ENCODE results near the gene TRIP10. TPM values are rescaled to one million over a fixed set of nuclear protein-coding genes. Genes with fewer than 3 reads are reported as not detected.
A peak's percentile ranks its signal among the peaks of the same experiment; 100 is the strongest.

TRIP10 gene
- total and polyA plus RNA-seq, 2 of the 13 experiments (the other 11 are each of a cell fraction or from before 2014, with no cell fraction given) = 32.5 to 33.2 TPM

DNA sequence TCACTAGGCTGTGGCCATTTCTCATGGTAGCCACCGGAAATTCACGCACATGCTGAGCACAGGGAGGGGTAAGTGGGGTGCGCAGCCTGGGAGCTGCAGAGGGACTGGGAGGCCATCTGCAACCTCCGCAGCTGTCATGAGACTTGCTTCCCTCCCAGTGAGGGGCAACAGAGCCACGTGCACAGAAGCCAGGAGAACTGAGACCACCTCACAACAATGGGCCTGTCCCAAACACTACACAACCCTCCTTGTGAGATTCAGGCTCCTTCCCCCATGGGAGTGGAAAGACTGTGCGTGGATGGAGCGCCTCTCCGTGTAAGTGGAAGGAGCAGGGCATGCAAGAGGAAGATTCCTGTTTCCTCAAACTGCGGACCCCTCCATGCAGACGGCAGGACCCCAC, 27.9 kb upstream of the TRIP10 start:
- CTCF ChIA-PET (ENCODE audit: low intra/inter-chr PET ratio, low total read pairs) = no interaction called here
- H3K4me3 ChIP-seq (replicated peaks in 1 of 3; ENCODE audit: insufficient read depth in 1 of 3, low read depth in 2 of 3, low read length in 3 of 3) = no peak overlapping the region
- peaks cover 29% of the 10 kb centered on the region for H3K4me1 ChIP-seq (ENCODE audit: insufficient read depth, low read length)
- TF ChIP-seq POLR2A (IDR thresholded peaks at IDR 0.05; ENCODE audit: insufficient read depth in 1 of 2, low read depth in 2 of 2, low read length in 2 of 2) (peak in 1 of 2 experiments; percentile 43; a peak in 2 of 4 replicates), SSRP1 (CRISPR knock-in tag; IDR thresholded peaks at IDR 0.05) (0 out of 2 replicates have a peak, but pooled peaks have one; percentile 48), ATF7-NPFF (CRISPR knock-in tag; IDR thresholded peaks at IDR 0.05; ENCODE audit: low read depth) (no peak), POLR2G (IDR thresholded peaks at IDR 0.05; ENCODE audit: low read depth, low read length) (peak; percentile 14; the same call in 1 of the 2 replicates), RBFOX2 (IDR thresholded peaks at IDR 0.05; ENCODE audit: low read depth, low read length) (peak; percentile 39), U2AF1 (optimal IDR thresholded peaks at IDR 0.05; ENCODE audit: low read depth, low read length) (peak; percentile 67)
- 100% methylated on average over 3 of the region's 10 CpGs for WGBS (ENCODE audit: low lambda C conversion rate)
- intact Hi-C loops (cut with micrococcal nuclease; ENCODE audit: unreplicated experiment) (no loop called here), in situ Hi-C loops (cut with HindIII; ENCODE audit: extremely low pct_ligation_motif_present, low pct_unique_long_range_greater_than_20kb) (no loop called here)
- no peaks in the 10 kb centered on the region for H3K27me3 ChIP-seq (ENCODE audit: control insufficient read depth in 1 of 2, insufficient read depth in 2 of 2, low read length in 2 of 2)
- H3K9ac ChIP-seq (ENCODE audit: insufficient read depth, low read depth, low read length) = no peak overlapping the region
- POLR2A ChIA-PET = interaction anchor here (1.2 to 1.6 kb wide), 3 partner anchors 9 to 19 kb away, joined by 3 to 5 read pairs (median 3); no protein-coding TSS in a partner anchor
- no peak overlapping the region for H2AFZ ChIP-seq (ENCODE audit: low read length)
- ATAC-seq = no peak
- H3K27ac ChIP-seq (ENCODE audit: extremely low read length, insufficient read depth, low read length) = no peak overlapping the region
- no peaks in the 10 kb centered on the region for H3K9me3 ChIP-seq (ENCODE audit: low read length)
- H3K79me2 ChIP-seq (ENCODE audit: insufficient read depth, low read length) = peaks cover 2% of the 10 kb centered on the region
- peaks cover 29 to 75% of the 10 kb centered on the region in 2 experiments for H3K36me3 ChIP-seq (replicated peaks in 1 of 2; ENCODE audit: control insufficient read depth in 1 of 2, insufficient read depth in 2 of 2, low read length in 2 of 2)
- DNase-seq (ENCODE audit: low spot score) = no peak
- no peak for FAIRE-seq
- BruUV-seq (replicated peaks) = no TSS peak
- H3K4me2 ChIP-seq (ENCODE audit: low read depth, low read length) = no peak overlapping the region
- H4K20me1 ChIP-seq (ENCODE audit: insufficient read depth, low read length) = peaks cover 77% of the 10 kb centered on the region

DNA sequence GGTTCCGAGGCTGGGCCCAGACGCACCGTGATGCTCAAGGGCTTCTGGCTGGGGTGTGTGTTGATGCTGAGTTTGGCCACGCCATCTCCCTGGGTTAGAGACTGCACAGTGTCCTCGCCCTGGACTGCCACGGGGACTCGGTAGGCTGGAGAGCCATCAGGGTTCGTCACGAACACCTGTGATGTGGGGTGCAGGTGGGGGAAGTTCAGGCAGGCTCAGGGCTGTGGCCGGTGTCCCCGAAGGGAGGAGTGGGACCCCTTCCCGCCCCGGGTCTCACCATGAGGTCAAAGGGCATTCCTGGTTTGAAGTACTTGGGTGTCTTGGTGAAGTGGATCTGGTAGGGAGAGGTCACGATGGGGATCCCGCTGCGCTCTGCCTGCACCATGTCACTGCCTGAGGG, 27.2 kb upstream of the TRIP10 start:
- Histone ChIP-seq H2AFZ (ENCODE audit: low read length) (no peak overlapping the region), H3K79me2 (ENCODE audit: insufficient read depth, low read length) (peaks cover 2% of the 10 kb centered on the region), H3K27me3 (ENCODE audit: control insufficient read depth in 1 of 2, insufficient read depth in 2 of 2, low read length in 2 of 2) (no peaks in the 10 kb centered on the region), H3K4me2 (ENCODE audit: low read depth, low read length) (no peak overlapping the region), H4K20me1 (ENCODE audit: insufficient read depth, low read length) (peaks cover 82% of the 10 kb centered on the region), H3K4me1 (ENCODE audit: insufficient read depth, low read length) (peaks cover 35% of the 10 kb centered on the region), H3K9me3 (ENCODE audit: low read length) (no peaks in the 10 kb centered on the region), H3K9ac (ENCODE audit: insufficient read depth, low read depth, low read length) (no peak overlapping the region), H3K27ac (ENCODE audit: extremely low read length, insufficient read depth, low read length) (no peak overlapping the region), H3K4me3 (replicated peaks in 1 of 3; ENCODE audit: insufficient read depth in 1 of 3, low read depth in 2 of 3, low read length in 3 of 3) (no peak overlapping the region), H3K36me3 (replicated peaks in 1 of 2; ENCODE audit: control insufficient read depth in 1 of 2, insufficient read depth in 2 of 2, low read length in 2 of 2) (peaks cover 32 to 76% of the 10 kb centered on the region in 2 experiments)
- no TSS peak for BruUV-seq (replicated peaks)
- in situ Hi-C loops (cut with HindIII; ENCODE audit: extremely low pct_ligation_motif_present, low pct_unique_long_range_greater_than_20kb) = no loop called here
- DNase-seq (ENCODE audit: low spot score) = no peak
- ChIA-PET POLR2A (interaction anchor here (0.7 to 1.4 kb wide), 2 partner anchors 9 to 26 kb away, joined by 3 read pairs; partner anchors contain the start of gene GPR108), CTCF (ENCODE audit: low intra/inter-chr PET ratio, low total read pairs) (no interaction called here)
- intact Hi-C loops (cut with micrococcal nuclease; ENCODE audit: unreplicated experiment) = no loop called here
- no peak for FAIRE-seq
- WGBS (ENCODE audit: low lambda C conversion rate) = 94% methylated on average over 6 of the region's 16 CpGs
- peak; percentile 13 for ATAC-seq
- 0 out of 2 replicates have a peak, but pooled peaks have one; percentile 30 for TF ChIP-seq ZC3H13 (CRISPR knock-in tag; IDR thresholded peaks at IDR 0.05)
- no peak for TF ChIP-seq NONO (IDR thresholded peaks at IDR 0.05)
- 0 out of 2 replicates have a peak, but pooled peaks have one; percentile 50 for TF ChIP-seq NONO (CRISPR knock-in tag; conservative IDR thresholded peaks at IDR 0.05)
- peak; percentile 98 for TF ChIP-seq AGO2 (optimal IDR thresholded peaks at IDR 0.05; ENCODE audit: low read depth, low read length)
- peak; percentile 14; the same call in 1 of the 2 replicates for TF ChIP-seq ZNF768 (CRISPR knock-in tag; IDR thresholded peaks at IDR 0.05)
- TF ChIP-seq POLR2G (IDR thresholded peaks at IDR 0.05; ENCODE audit: low read depth, low read length) = peak; percentile 16; the same call in 1 of the 2 replicates
- TF ChIP-seq, protein P1, sequence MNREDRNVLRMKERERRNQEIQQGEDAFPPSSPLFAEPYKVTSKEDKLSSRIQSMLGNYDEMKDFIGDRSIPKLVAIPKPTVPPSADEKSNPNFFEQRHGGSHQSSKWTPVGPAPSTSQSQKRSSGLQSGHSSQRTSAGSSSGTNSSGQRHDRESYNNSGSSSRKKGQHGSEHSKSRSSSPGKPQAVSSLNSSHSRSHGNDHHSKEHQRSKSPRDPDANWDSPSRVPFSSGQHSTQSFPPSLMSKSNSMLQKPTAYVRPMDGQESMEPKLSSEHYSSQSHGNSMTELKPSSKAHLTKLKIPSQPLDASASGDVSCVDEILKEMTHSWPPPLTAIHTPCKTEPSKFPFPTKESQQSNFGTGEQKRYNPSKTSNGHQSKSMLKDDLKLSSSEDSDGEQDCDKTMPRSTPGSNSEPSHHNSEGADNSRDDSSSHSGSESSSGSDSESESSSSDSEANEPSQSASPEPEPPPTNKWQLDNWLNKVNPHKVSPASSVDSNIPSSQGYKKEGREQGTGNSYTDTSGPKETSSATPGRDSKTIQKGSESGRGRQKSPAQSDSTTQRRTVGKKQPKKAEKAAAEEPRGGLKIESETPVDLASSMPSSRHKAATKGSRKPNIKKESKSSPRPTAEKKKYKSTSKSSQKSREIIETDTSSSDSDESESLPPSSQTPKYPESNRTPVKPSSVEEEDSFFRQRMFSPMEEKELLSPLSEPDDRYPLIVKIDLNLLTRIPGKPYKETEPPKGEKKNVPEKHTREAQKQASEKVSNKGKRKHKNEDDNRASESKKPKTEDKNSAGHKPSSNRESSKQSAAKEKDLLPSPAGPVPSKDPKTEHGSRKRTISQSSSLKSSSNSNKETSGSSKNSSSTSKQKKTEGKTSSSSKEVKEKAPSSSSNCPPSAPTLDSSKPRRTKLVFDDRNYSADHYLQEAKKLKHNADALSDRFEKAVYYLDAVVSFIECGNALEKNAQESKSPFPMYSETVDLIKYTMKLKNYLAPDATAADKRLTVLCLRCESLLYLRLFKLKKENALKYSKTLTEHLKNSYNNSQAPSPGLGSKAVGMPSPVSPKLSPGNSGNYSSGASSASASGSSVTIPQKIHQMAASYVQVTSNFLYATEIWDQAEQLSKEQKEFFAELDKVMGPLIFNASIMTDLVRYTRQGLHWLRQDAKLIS (CRISPR knock-in tag; IDR thresholded peaks at IDR 0.05) = peak; percentile 42; the same call in 1 of the 2 replicates
- peak; percentile 54; the same call in 1 of the 2 replicates for TF ChIP-seq HNRNPL (IDR thresholded peaks at IDR 0.05; ENCODE audit: low read depth, low read length)
- TF ChIP-seq RFX3 (CRISPR knock-in tag; IDR thresholded peaks at IDR 0.05) = no peak
- TF ChIP-seq ARID2 (CRISPR knock-in tag; IDR thresholded peaks at IDR 0.05; ENCODE audit: borderline replicate concordance) = no peak
- 0 out of 2 replicates have a peak, but pooled peaks have one; percentile 49 for TF ChIP-seq ZNF350 (CRISPR knock-in tag; IDR thresholded peaks at IDR 0.05; ENCODE audit: borderline replicate concordance, low read depth)

All from HepG2 (cell line).